KOPT-K1 (cell line): ENCODE data around the gene MUC2.

Experiments
- H3K27ac ChIP-seq: fragments of 200-600 bp; sonication (generic); 2 replicates; pipeline ENCODE4 v1.5.1; 2016; ENCODE audit warnings: antibody characterized with exemption, mild to moderate bottlenecking, low read depth, low read length; ENCODE audit not compliant: poor library complexity, severe bottlenecking
- H3K36me3 ChIP-seq: fragments of 200-600 bp; sonication (generic); 2 replicates; pipeline ENCODE4 v1.5.1; 2017; ENCODE audit warnings: antibody characterized with exemption, mild to moderate bottlenecking, low read length, moderate library complexity; ENCODE audit not compliant: insufficient read depth
- H3K9me3 ChIP-seq: fragments of 200-600 bp; sonication (generic); 2 replicates; pipeline ENCODE4 v1.5.1; 2017; ENCODE audit warnings: antibody characterized with exemption, low read length, mild to moderate bottlenecking; ENCODE audit not compliant: insufficient read depth, poor library complexity, severe bottlenecking

MUC2 gene

DNA sequence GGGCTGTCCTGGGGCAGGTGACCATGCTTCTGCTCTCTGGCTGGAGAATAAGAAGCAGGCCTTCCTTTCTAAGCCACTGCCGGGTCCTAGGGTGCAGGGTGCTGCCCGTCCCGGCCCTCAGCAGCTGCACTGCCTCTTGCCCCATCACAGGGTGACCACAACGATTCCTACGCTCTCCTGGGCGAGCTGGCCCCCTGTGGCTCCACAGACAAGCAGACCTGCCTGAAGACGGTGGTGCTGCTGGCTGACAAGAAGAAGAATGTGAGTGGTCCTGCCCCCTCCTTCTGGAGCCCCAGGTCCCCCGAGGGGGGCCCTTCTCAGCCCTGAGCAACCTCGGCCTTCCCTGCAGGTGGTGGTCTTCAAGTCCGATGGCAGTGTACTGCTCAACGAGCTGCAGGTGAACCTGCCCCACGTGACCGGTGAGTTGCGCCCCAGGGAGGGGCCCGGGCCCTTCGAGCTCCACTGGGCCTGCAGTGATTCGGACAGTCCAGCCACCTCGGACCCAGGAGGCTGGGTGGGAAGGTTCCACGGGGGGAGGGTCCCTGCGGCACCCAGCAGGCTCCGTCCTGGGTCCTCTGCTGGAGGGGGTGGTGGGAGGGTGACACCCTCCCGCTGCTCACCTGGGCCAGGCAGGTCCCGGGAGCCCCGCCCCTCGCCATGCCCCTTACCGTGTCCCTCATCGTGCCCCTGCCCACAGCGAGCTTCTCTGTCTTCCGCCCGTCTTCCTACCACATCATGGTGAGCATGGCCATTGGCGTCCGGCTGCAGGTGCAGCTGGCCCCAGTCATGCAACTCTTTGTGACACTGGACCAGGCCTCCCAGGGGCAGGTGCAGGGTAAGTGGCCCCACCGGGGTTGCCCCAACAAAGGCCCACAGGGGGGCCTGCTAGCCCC is 8.3 kb downstream of the MUC2 start:
- no peak overlapping the region for H3K27ac ChIP-seq

DNA sequence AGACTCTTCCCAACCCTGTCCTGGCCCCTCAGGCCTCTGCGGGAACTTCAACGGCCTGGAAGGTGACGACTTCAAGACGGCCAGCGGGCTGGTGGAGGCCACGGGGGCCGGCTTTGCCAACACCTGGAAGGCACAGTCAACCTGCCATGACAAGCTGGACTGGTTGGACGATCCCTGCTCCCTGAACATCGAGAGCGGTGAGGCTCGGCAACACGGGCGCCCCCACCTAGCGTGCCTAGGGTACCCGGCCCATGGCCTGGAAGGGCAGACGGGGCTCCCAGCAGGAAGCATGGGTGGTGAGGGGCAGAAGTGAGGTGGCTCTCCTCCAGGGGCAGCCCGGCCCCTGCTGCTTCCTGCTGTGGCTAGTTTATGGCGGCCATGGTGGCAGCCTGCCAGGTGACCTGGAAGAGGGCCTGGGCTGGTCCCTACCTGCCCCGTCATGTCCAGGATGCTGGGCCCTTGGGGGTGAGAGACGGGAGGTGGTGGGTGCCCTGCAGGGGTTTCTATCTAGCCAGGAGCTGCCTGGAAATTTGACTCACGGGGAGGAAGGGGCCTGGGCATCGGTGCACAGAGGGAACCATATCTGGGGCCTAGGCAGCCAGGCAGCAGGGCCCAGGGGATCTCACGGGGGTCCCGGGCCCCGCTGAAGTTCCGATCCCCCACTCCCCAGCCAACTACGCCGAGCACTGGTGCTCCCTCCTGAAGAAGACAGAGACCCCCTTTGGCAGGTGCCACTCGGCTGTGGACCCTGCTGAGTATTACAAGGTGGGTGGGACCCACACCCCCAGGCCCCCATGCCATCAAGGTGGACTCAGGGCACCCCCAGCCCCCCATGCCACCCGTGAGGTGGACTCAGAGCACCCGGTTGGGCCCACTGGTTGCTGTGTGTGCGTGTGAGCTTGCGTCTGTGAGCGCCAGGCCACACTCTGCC is 9.2 kb downstream of the MUC2 start:
- Histone ChIP-seq H3K36me3 (no peaks in the 10 kb centered on the region), H3K27ac (no peak overlapping the region), H3K9me3 (no peaks in the 10 kb centered on the region)

More for the DNA sequence above, 8.3 kb downstream of the MUC2 start:
- no peaks in the 10 kb centered on the region for H3K9me3 ChIP-seq
- H3K36me3 ChIP-seq = no peaks in the 10 kb centered on the region

DNA sequence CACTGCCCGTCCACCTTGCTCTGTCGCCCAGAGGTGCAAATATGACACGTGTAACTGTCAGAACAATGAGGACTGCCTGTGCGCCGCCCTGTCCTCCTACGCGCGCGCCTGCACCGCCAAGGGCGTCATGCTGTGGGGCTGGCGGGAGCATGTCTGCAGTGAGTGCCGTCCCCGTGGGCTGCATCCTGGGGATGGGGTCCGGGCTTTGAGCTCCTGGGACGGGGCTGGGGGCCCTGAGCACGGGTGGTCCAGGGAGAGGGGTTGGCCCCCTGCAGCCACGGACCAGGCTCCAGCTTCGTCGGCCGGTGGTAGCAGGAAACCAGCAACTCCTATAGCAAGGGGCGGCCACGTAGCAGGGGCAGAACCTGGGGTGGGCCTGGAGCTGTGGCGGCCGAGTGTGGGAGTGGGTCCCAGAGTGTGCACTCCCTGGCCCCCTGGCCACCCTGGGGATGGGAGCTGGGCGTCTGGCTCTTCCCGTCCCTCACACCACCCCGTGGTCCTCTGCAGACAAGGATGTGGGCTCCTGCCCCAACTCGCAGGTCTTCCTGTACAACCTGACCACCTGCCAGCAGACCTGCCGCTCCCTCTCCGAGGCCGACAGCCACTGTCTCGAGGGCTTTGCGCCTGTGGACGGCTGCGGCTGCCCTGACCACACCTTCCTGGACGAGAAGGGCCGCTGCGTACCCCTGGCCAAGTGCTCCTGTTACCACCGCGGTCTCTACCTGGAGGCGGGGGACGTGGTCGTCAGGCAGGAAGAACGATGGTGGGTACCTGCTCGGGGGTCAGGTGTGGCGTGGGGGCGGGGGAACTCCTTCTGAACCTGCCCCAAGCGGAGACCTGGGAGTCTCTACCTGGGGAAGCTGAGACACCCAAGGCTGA is 10.1 kb downstream of the MUC2 start:
- H3K36me3 ChIP-seq = no peaks in the 10 kb centered on the region
- H3K9me3 ChIP-seq = no peaks in the 10 kb centered on the region
- H3K27ac ChIP-seq = no peak overlapping the region

DNA sequence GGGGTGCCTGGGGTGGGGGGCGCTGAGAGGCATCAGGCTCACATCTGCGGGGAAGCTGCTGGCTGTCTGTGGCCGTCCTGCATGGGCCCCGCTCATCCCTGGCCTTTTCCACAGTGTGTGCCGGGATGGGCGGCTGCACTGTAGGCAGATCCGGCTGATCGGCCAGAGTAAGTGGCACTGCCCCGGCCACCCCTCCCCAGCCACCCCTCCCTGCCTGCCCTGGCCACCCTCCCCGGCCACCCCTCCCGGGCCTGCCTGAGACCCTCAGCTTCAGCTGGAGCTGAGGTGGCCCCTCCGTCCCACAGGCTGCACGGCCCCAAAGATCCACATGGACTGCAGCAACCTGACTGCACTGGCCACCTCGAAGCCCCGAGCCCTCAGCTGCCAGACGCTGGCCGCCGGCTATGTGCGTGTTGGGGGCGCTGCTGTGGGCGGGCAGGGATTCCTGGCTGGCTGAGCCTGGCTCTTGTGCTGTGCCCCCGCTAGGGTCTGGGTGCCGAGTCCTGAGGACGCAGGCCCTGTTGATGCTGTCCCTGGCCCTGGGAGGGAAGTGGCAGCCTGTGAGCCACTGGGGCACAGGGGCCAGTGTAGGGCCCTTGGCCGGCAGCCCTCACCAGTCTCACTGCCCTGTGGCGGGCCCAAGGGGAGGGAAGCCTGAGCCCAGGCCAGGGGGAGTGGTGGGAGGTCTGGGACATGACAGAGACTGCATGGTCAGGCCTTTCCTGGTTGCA is 10.9 kb downstream of the MUC2 start:
- Histone ChIP-seq H3K9me3 (no peaks in the 10 kb centered on the region), H3K36me3 (no peaks in the 10 kb centered on the region), H3K27ac (no peak overlapping the region)

DNA sequence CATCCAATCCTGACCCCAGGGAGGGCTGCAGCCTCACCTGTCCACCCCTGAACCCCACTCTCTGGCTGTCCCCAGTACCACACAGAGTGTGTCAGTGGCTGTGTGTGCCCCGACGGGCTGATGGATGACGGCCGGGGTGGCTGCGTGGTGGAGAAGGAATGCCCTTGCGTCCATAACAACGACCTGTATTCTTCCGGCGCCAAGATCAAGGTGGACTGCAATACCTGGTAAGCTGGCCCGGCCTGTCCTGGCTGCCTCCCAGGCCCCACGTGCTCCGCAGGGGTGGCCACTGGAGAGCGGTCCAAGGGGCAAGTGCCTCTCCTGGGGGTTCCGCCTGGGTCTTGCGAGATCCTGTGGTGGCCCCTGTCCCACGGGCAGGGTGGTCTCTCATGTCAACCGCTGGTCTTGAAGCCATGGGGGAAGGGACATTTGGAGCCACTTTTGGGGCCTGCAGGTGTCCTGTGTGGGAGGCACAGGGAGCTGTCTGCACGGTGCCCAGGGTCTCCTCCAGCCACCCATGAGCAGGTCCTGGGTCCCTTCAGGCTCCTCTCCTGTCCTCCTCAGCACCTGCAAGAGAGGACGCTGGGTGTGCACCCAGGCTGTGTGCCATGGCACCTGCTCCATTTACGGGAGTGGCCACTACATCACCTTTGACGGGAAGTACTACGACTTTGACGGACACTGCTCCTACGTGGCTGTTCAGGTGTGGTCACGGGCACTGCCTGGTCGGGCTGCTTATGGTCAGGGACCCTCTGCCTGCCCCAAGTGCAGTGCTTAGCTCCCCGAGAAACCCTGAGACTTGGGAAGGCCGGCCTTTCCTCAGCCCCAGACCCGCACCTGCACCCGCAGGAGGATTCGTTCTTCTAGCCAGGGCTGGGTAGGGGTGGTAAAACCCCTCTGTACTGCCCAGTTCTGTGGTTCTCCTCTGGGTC is 11.8 kb downstream of the MUC2 start:
- H3K9me3 ChIP-seq = no peaks in the 10 kb centered on the region
- H3K36me3 ChIP-seq = no peaks in the 10 kb centered on the region
- H3K27ac ChIP-seq = no peak overlapping the region

DNA sequence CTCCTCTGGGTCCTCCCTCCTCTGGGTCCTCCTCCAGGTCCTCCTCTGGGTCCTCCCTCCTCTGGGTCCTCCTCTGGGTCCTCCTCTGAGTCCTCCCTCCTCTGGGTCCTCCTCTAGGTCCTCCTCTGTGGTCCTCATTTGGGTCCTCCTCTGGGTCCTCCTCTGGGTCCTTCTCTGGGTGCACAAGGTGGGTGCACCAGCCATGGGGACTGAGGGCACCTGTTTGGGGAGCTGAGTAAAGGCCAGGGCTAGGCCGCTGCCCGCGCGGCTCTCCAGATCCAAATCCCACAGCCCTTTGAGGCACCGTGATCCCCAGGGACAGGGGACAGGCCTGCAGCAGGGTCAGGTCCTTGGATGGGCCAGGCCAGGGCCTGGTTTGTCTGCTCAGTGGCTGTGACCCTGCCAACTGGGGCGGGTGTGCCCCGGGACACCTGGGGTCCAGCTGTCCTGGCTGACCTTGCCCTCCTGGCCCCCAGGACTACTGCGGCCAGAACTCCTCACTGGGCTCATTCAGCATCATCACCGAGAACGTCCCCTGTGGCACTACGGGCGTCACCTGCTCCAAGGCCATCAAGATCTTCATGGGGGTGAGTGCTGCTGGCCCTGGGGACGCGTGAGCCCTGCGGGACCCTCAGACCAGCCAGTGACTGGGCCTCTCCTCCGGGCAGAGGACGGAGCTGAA is 12.7 kb downstream of the MUC2 start:
- Histone ChIP-seq H3K36me3 (no peaks in the 10 kb centered on the region), H3K27ac (no peak overlapping the region), H3K9me3 (no peaks in the 10 kb centered on the region)

DNA sequence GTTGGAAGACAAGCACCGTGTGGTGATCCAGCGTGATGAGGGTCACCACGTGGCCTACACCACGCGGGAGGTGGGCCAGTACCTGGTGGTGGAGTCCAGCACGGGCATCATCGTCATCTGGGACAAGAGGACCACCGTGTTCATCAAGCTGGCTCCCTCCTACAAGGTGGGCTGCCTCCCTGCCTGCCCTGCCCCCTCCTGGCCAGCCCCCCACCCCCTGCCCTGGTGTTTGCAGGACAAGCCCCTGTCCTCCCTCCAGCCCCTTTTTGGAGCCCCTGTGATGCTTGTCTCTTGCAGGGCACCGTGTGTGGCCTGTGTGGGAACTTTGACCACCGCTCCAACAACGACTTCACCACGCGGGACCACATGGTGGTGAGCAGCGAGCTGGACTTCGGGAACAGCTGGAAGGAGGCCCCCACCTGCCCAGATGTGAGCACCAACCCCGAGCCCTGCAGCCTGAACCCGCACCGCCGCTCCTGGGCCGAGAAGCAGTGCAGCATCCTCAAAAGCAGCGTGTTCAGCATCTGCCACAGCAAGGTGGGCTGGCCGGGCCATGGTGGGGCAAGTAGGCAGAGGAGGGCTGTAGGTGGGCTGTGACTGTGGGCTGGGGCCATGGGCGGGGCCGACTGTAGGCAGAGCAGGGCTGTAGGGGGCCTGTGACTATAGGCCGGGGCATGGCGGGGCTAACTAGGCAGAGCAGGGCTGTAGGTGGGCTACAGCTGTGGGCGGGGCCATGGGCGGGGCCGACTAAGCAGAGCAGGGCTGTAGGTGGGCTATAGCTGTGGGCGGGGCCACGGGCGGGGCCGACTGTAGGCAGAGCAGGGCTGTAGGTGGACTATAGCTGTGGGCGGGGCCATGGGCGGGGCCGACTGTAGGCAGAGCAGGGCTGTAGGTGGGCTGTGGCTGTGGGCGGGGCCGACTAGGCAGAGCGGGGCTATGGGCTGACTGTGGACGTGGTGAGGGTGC is 13.6 kb downstream of the MUC2 start:
- Histone ChIP-seq H3K9me3 (no peaks in the 10 kb centered on the region), H3K27ac (no peak overlapping the region), H3K36me3 (no peaks in the 10 kb centered on the region)

DNA sequence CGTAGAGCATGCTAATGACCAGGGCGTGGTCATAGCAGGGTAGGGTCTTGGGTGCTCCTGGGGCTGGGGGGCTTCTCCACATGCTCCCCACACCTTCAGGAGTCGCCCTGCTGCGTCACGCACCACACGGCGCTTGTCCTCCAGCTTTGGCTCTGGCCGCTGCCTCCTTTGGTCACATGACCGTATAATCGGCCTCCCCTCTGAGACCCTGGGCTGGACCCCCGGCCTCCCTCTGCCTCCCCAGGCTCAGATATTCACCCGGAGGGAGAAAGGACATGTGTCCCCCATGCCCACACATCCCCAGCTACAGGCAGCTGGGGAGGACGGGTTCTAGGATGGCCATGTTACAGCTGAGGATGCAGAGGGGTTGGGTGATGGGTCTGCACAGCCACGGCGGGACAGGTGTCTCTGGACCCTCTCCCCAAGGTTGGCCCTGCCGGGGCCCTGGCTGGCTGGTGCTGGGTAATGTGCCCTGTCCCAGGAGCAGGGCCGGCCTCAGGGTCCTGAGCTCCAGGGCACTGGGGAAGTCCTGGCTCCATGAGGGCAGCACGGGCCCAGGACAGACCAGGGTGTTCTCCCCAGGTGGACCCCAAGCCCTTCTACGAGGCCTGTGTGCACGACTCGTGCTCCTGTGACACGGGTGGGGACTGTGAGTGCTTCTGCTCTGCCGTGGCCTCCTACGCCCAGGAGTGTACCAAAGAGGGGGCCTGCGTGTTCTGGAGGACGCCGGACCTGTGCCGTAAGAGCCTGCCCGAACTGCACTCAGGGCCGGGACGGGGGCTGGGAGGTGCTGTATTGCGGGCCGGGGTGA is 14.5 kb downstream of the MUC2 start:
- no peaks in the 10 kb centered on the region for H3K36me3 ChIP-seq

DNA sequence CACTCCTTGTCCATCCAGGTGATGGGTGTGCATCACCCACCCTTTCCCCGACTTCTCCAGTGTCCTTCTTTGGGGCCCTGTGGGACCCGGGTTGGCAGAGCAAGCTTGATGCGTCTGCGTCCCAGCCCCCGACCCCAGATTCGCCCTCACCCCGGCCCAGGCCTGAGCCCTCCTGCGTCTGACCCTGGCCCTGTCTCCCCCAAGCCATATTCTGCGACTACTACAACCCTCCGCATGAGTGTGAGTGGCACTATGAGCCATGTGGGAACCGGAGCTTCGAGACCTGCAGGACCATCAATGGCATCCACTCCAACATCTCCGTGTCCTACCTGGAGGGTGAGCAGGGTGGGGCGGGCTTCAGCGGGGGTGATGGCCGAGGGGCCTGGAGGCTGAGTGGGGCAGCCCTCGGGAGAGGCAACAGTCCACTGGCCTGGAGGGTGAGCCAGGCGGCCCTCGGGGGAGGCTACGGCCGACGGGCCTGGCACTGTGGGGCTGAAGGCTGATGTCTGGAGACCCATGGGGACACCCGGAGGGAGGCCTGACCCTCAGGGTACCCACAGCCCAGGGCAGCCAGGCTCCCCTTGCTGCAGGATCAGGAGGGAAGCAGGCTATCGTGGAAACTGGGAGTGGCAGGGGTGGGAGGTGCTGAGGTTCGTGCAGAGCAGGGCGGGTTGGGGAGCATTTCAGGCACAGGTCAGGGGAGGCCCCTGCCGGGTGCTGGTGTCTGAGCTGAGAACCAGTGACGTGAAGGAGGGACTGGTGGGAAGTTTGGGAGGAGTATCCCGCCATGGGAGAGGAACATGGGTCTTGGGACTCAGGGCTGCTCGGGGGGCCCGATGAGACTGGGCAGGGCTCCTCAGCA is 15.3 kb downstream of the MUC2 start:
- H3K9me3 ChIP-seq = no peaks in the 10 kb centered on the region
- no peak overlapping the region for H3K27ac ChIP-seq

More for the DNA sequence above, 14.5 kb downstream of the MUC2 start:
- Histone ChIP-seq H3K27ac (no peak overlapping the region), H3K9me3 (no peaks in the 10 kb centered on the region)

DNA sequence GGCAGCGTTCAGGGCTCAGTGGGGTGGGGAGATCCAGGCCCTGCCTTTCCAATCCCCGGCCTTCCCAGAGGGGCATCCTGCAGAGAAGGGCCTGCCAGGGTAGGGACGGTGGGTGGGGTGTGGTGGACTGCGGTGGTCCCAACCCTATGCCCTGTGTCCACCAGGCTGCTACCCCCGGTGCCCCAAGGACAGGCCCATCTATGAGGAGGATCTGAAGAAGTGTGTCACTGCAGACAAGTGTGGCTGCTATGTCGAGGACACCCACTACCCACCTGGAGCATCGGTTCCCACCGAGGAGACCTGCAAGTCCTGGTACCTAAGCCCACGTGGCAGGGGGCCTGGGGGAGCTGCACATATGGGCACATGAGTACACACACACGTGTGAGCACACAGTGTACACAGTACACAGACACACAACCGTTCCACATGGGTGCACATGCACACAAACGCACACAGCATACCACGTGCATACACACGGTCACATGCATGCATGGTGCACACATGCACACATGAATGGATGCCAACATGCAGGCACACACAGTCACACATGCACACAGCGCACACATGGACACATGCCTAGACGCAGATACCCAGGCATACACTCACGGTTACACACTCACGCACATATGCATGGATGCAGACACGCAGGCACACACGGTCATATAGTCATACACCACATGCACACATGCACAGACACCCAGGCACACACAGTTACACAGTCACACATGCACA is 16.1 kb downstream of the MUC2 start:
- no peaks in the 10 kb centered on the region for H3K36me3 ChIP-seq
- H3K9me3 ChIP-seq = peaks cover 2% of the 10 kb centered on the region
- H3K27ac ChIP-seq = no peak overlapping the region

More for the DNA sequence above, 15.3 kb downstream of the MUC2 start:
- H3K36me3 ChIP-seq = no peaks in the 10 kb centered on the region
